K562 (cell line): ENCODE data around the gene SPTBN2. TPM values are rescaled to one million over a fixed set of nuclear protein-coding genes. Genes with fewer than 3 reads are reported as not detected.

Experiments
- ATAC-seq: fragments of 200-7000 bp; cut with Tn5 transposase; 3 replicates; pipeline ENCODE4 v1.9.1; 2020; ENCODE audit warnings: moderate library complexity
- BruUV-seq: library from RNA; stranded (reverse); fragments of 400-500 nt; replicated peaks from 2 replicates; lab custom pipeline; 2021; lab: Mats Ljungman, UMichigan
- CTCF ChIA-PET: fragments of 300-600 bp; formaldehyde crosslinking; extraction: SDS; loops from one replicate; lab custom pipeline; 2021; ENCODE audit warnings: low intra/inter-chr PET ratio; lab: Yijun Ruan, JAX
- POLR2A ChIA-PET: fragments of 300-600, 350-650 bp; sonication (Branson Sonifier 250); formaldehyde crosslinking; extraction: SDS; loops from one replicate; lab custom pipeline; 2021; ENCODE audit warnings: antibody characterized with exemption, inconsistent platforms; lab: Yijun Ruan, JAX
- DNase-seq, 4 experiments: peaks; one replicate each; pipeline versions ENCODE4 v3.0.0 to v3.0.0-alpha.2; 2011 to 2018; ENCODE audit warnings: low spot score in 3 of 4, mixed read lengths in 3 of 4; ENCODE audit errors: extremely low read depth in 1 of 4
- FAIRE-seq: peaks from 2 replicates; lab custom pipeline; 2011; peaks lifted over from hg19 to GRCh38; lab: Jason Lieb, UNC
- H2AFZ ChIP-seq: 2 replicates; pipeline ENCODE4 v1.6.0; 2011; ENCODE audit warnings: low read depth, low read length, control low read depth, inconsistent platforms
- H3K27ac ChIP-seq: fragments of 200-600 bp; 3 replicates; pipeline ENCODE4 v1.8.0; 2011; ENCODE audit warnings: low read depth, mild to moderate bottlenecking, control low read depth, inconsistent platforms, low read length, moderate library complexity, mixed read lengths; ENCODE audit errors: extremely low read depth
- H3K27me3 ChIP-seq, 2 experiments: fragments of 300-600 bp in 1 of 2; 2 replicates in 1 of 2; 3 replicates in 1 of 2; pipeline versions ENCODE4 v1.6.0 to v1.8.0; 2011; ENCODE audit warnings: inconsistent platforms in 2 of 2, low read length in 2 of 2, mild to moderate bottlenecking in 1 of 2, mixed read lengths in 1 of 2, moderate library complexity in 1 of 2; ENCODE audit not compliant: control insufficient read depth in 2 of 2, insufficient read depth in 2 of 2
- H3K36me3 ChIP-seq: fragments of 300-600 bp; 3 replicates; pipeline ENCODE4 v1.8.0; 2011; ENCODE audit warnings: mild to moderate bottlenecking, low read length, inconsistent platforms; ENCODE audit not compliant: control insufficient read depth, insufficient read depth
- H3K4me1 ChIP-seq, 2 experiments: fragments of 200-600 bp in 1 of 2; replicated peaks in 1 of 2; 2 replicates in 1 of 2; 3 replicates in 1 of 2; pipeline versions ENCODE4 v1.5.1 to v1.8.0; 2011; ENCODE audit warnings: inconsistent platforms in 2 of 2, low read length in 2 of 2, mild to moderate bottlenecking in 1 of 2, mixed read lengths in 1 of 2, moderate library complexity in 1 of 2; ENCODE audit not compliant: control insufficient read depth in 2 of 2, insufficient read depth in 2 of 2
- H3K4me2 ChIP-seq: 2 replicates; pipeline ENCODE4 v1.6.1; 2011; ENCODE audit warnings: low read length, control low read depth, inconsistent platforms, mixed read lengths; ENCODE audit not compliant: insufficient read depth
- H3K4me3 ChIP-seq: fragments of 200-600 bp; sonication (generic), shearing (Covaris generic); 2 replicates; pipeline ENCODE4 v1.5.1; 2016; ENCODE audit warnings: control low read depth, inconsistent platforms
- H3K79me2 ChIP-seq: fragments of 200-600 bp; 3 replicates; pipeline ENCODE4 v1.8.0; 2011; ENCODE audit warnings: low read length, inconsistent platforms; ENCODE audit not compliant: control insufficient read depth, insufficient read depth
- H3K9ac ChIP-seq, 2 experiments: 2 replicates each; pipeline versions ENCODE4 v1.6.0 to v1.6.1; 2011; ENCODE audit warnings: low read depth in 2 of 2, low read length in 2 of 2, control low read depth in 1 of 2, inconsistent platforms in 1 of 2, mild to moderate bottlenecking in 1 of 2, mixed read lengths in 1 of 2; ENCODE audit not compliant: insufficient read depth in 1 of 2
- H3K9me1 ChIP-seq: one replicate; pipeline ENCODE4 v1.6.0; 2011; ENCODE audit warnings: inconsistent platforms, mild to moderate bottlenecking, low read length, moderate library complexity; ENCODE audit not compliant: control insufficient read depth, insufficient read depth
- H3K9me3 ChIP-seq: replicated peaks from 2 replicates; pipeline ENCODE4 v1.5.1; 2011; ENCODE audit warnings: low read depth, low read length, inconsistent platforms; ENCODE audit not compliant: control insufficient read depth, insufficient read depth
- H4K20me1 ChIP-seq: replicated peaks from 2 replicates; pipeline ENCODE4 v1.6.1; 2011; ENCODE audit warnings: low read length, inconsistent platforms, mixed read lengths; ENCODE audit not compliant: control insufficient read depth, insufficient read depth
- ETV6 ChIP-seq, 3 experiments: fragments of 150-350 bp in 1 of 3; sonication (generic) in 1 of 3; formaldehyde crosslinking in 1 of 3; IDR thresholded peaks; 2 replicates each; pipeline versions ENCODE4 v1.6.1 to v1.8.0; 2014 to 2022; ENCODE audit warnings: borderline replicate concordance in 2 of 3, low read depth in 2 of 3, antibody characterized with exemption in 1 of 3, low read length in 1 of 3, mild to moderate bottlenecking in 1 of 3, missing genetic modification reagents in 1 of 3
- HINFP ChIP-seq: fragments of 450-650 bp; conservative IDR thresholded peaks from 2 replicates; pipeline ENCODE4 v1.6.1; 2016; ENCODE audit warnings: missing genetic modification characterization, low read depth, mild to moderate bottlenecking, control low read depth, missing compliant biosample characterization
- HOMEZ ChIP-seq: fragments of 250-450 bp; sonication (Bioruptor Pico); IDR thresholded peaks from 2 replicates; pipeline ENCODE4 v1.4.0; 2020; ENCODE audit warnings: mild to moderate bottlenecking, moderate library complexity
- RREB1 ChIP-seq: fragments of 250-450 bp; sonication (Bioruptor Pico); IDR thresholded peaks from 2 replicates; pipeline ENCODE4 v1.4.0; 2020
- TBL1XR1 ChIP-seq, 2 experiments: IDR thresholded peaks; 2 replicates each; pipeline ENCODE4 v1.6.1; 2012; ENCODE audit warnings: improper control_type of control experiment in 2 of 2, low read length in 2 of 2, mild to moderate bottlenecking in 1 of 2
- TOE1 ChIP-seq, 2 experiments: fragments of 450-650 bp in 1 of 2; sonication (generic) in 1 of 2; formaldehyde crosslinking in 1 of 2; IDR thresholded peaks; 2 replicates each; pipeline versions ENCODE4 v1.7.1 to v1.8.0; 2016 to 2022; ENCODE audit warnings: borderline replicate concordance in 2 of 2, mild to moderate bottlenecking in 2 of 2, antibody characterized with exemption in 1 of 2, inconsistent platforms in 1 of 2, low read depth in 1 of 2, missing genetic modification reagents in 1 of 2, moderate library complexity in 1 of 2
- ZNF232 ChIP-seq: sonication (generic); formaldehyde crosslinking; IDR thresholded peaks from 2 replicates; pipeline ENCODE4 v1.8.0; 2022; ENCODE audit warnings: mild to moderate bottlenecking, missing genetic modification reagents
- ZNF408 ChIP-seq: fragments of 250-450 bp; sonication (Bioruptor Pico); IDR thresholded peaks from 2 replicates; pipeline ENCODE4 v1.4.0; 2020; ENCODE audit warnings: low read depth, mild to moderate bottlenecking, moderate library complexity
- ZNF717 ChIP-seq: fragments of 250-450 bp; sonication (Bioruptor Pico); IDR thresholded peaks from 2 replicates; pipeline ENCODE4 v1.5.0; 2021
- WGBS: fragments of 100-300 bp; shearing (Covaris generic); methylation state at CpG from one replicate; pipeline ENCODE4 v1.1.6; 2016; ENCODE audit warnings: low coverage, mixed read lengths; ENCODE audit not compliant: insufficient coverage; ENCODE audit errors: missing lambda C conversion rate; 5-methylcytosine and 5-hydroxymethylcytosine counted together
- in situ Hi-C: fragments of 300-500 bp; cut with MboI; formaldehyde crosslinking; loops from 4 replicates; pipeline ENCODE4 v1.15.0; 2018; ENCODE audit warnings: inconsistent platforms, mixed read lengths
- intact Hi-C: fragments of 100-400 bp; cut with micrococcal nuclease; formaldehyde crosslinking; loops from 2 replicates; pipeline ENCODE4 v1.14.2; 2022
- polyA plus RNA-seq, 8 experiments: library from polyadenylated mRNA; depleted of rRNA in 4 of 8; stranded (reverse) in 5 of 8; unstranded in 3 of 8; fragments of >200 nt; fragmentation: Nextera tagmentation in 2 of 8; fragmentation: Illumina TruSeq in 1 of 8; extraction: Ambion mirVana in 2 of 8; extraction: Trizol in 1 of 8; gene quantifications; 2 replicates each; pipeline versions ENCODE4 v1.2.1 to v1.2.3, GENCODE V29; 2011 to 2014; ENCODE audit warnings: inconsistent platforms in 1 of 8, missing spikeins in 1 of 8
- total RNA-seq, 7 experiments: library from RNA; depleted of rRNA in 6 of 7; stranded (reverse); fragments of >200 nt in 6 of 7; fragmentation: Illumina TruSeq in 2 of 7; extraction: Trizol in 2 of 7; gene quantifications; 2 replicates each; pipeline versions ENCODE4 v1.2.1 to v1.2.3, GENCODE V29; 2011 to 2021; ENCODE audit warnings: low replicate concordance in 1 of 7
- TF ChIP-seq, protein P1 (sequence below): sonication (generic); formaldehyde crosslinking; IDR thresholded peaks from 2 replicates; pipeline ENCODE4 v1.9.0; 2022; ENCODE audit warnings: mild to moderate bottlenecking, missing genetic modification reagents

Gene SPTBN2
- total and polyA plus RNA-seq, 9 of the 15 experiments (the other 6 are each of a cell fraction or from before 2014, with no cell fraction given): 0.38 to 56.5 (median 19.7) TPM

DNA sequence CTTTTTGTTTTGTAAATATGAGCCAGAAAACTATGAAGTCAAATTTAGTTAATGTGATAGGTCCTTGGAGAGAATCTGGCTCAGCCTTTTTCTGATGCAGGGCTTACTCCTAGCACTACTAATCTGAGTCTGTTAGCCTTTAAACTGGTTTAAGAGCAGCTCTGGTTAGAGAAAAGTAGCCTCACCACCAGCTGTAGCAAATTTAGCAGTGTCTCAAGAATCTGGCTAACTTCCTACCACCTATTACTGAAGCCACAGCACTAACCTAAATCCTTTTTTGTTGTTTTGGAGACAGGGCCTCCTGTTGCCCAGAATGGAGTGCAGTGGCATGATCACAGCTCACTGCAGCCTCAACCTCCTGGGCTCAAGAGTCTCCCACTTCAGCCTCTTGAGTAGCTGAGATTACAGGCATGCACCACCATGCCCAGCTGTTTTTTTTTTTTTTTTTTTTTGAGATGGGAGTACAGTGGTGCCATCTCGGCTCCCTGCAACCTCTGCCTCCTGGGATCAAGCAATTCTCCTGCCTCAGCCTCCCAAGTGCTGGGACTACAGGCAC, 65.2 kb downstream of the SPTBN2 start:
- Histone ChIP-seq H3K9ac (no peak overlapping the region), H3K4me3 (no peak overlapping the region), H3K36me3 (peaks cover 75% of the 10 kb centered on the region), H3K27me3 (no peaks in the 10 kb centered on the region), H3K27ac (no peak overlapping the region), H2AFZ (no peak overlapping the region), H3K9me3 (no peaks in the 10 kb centered on the region), H3K79me2 (peaks cover 58% of the 10 kb centered on the region), H3K4me1 (peaks cover 0 to 7% of the 10 kb centered on the region in 2 experiments; a peak in 3 of 5 replicates), H4K20me1 (peaks cover 10% of the 10 kb centered on the region; the same call in 1 of the 2 replicates), H3K4me2 (no peak overlapping the region), H3K9me1 (peaks cover 3% of the 10 kb centered on the region)
- BruUV-seq: no TSS peak
- DNase-seq (no peak), FAIRE-seq (no peak), ATAC-seq (no peak)
- in situ Hi-C loops (no loop called here), intact Hi-C loops (no loop called here)
- no CpG with 5 or more reads among the region's 1 CpG for WGBS
- ChIA-PET POLR2A (interaction anchor here (0.7 to 7.8 kb wide), 4 partner anchors 14 to 1366 kb away, joined by 4 to 83 read pairs (median 6); partner anchors contain the start of gene RBM4B), CTCF (no interaction called here)
- TF ChIP-seq ZNF717 (CRISPR knock-in tag) (no peak), HOMEZ (CRISPR knock-in tag) (no peak), ZNF232 (no peak), RREB1 (no peak), ETV6 (IDR thresholded peaks at IDR 0.05; ENCODE audit: borderline replicate concordance in 1 of 2, low read depth in 2 of 2, low read length in 1 of 2) (no peak), ETV6 (CRISPR knock-in tag; IDR thresholded peaks at IDR 0.05; ENCODE audit: borderline replicate concordance) (no peak), TBL1XR1 (IDR thresholded peaks at IDR 0.05; ENCODE audit: low read length in 2 of 2) (no peak), HINFP (tag) (no peak), TOE1 (IDR thresholded peaks at IDR 0.05; ENCODE audit: borderline replicate concordance) (no peak), TOE1 (CRISPR knock-in tag; IDR thresholded peaks at IDR 0.05; ENCODE audit: borderline replicate concordance, low read depth) (no peak), ZNF408 (no peak)
- TF ChIP-seq, protein P1, sequence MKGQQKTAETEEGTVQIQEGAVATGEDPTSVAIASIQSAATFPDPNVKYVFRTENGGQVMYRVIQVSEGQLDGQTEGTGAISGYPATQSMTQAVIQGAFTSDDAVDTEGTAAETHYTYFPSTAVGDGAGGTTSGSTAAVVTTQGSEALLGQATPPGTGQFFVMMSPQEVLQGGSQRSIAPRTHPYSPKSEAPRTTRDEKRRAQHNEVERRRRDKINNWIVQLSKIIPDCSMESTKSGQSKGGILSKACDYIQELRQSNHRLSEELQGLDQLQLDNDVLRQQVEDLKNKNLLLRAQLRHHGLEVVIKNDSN (CRISPR knock-in tag): no peak
